RWPE2 (cell line): Measurements from ENCODE around the gene FAF1.
"Not testable (repeated sequence)": the region's sequence is repeated elsewhere in the genome, so short reads cannot be mapped to it uniquely, and the experiment has no call there.

Experiments used
- ATAC-seq: fragments of 200-7000 bp; cut with Tn5 transposase; 3 replicates; pipeline ENCODE4 v1.9.1; 2021; ENCODE audit warnings: low read depth
- DNase-seq: peaks from one replicate; pipeline ENCODE4 v3.0.0-alpha.2; 2020; ENCODE audit warnings: low spot score
- H3K27ac ChIP-seq: fragments of 450-650 bp; 2 replicates; pipeline ENCODE4 v1.5.1; 2017; ENCODE audit warnings: mild to moderate bottlenecking; ENCODE audit not compliant: poor library complexity, severe bottlenecking
- H3K27me3 ChIP-seq: fragments of 250-450 bp; sonication (Bioruptor Pico); 2 replicates; pipeline ENCODE4 v1.5.1; 2021; ENCODE audit warnings: mild to moderate bottlenecking, moderate library complexity; ENCODE audit not compliant: insufficient read depth, poor library complexity, severe bottlenecking
- H3K36me3 ChIP-seq: fragments of 250-450 bp; sonication (Bioruptor Pico); 2 replicates; pipeline ENCODE4 v1.5.1; 2020; ENCODE audit warnings: low read depth, mild to moderate bottlenecking, moderate library complexity
- H3K4me1 ChIP-seq: fragments of 250-450 bp; sonication (Bioruptor Pico); 2 replicates; pipeline ENCODE4 v1.5.1; 2021; ENCODE audit warnings: mild to moderate bottlenecking, moderate library complexity; ENCODE audit not compliant: insufficient read depth, poor library complexity, severe bottlenecking
- H3K4me3 ChIP-seq: fragments of 250-450 bp; sonication (Bioruptor Pico); 2 replicates; pipeline ENCODE4 v1.5.1; 2021; ENCODE audit warnings: mild to moderate bottlenecking, moderate library complexity; ENCODE audit not compliant: severe bottlenecking
- H3K9me3 ChIP-seq: fragments of 250-450 bp; sonication (Bioruptor Pico); 2 replicates; pipeline ENCODE4 v1.5.1; 2021; ENCODE audit warnings: mild to moderate bottlenecking, moderate library complexity; ENCODE audit not compliant: severe bottlenecking
- CTCF ChIP-seq: fragments of 450-650 bp; IDR thresholded peaks from one replicate; pipeline ENCODE4 v1.5.1; 2017; ENCODE audit warnings: mild to moderate bottlenecking, moderate library complexity; ENCODE audit not compliant: poor library complexity, severe bottlenecking

Gene FAF1

GRCh38 chr1:50780797-50781196, 179.3 kb downstream of the FAF1 start:
- no peak overlapping the region for H3K4me3 ChIP-seq
- TF ChIP-seq CTCF = no peak
- peaks cover 14% of the 10 kb centered on the region; the same call in 1 of the 2 replicates for H3K36me3 ChIP-seq
- ATAC-seq (no peak), DNase-seq (no peak)
- H3K9me3 ChIP-seq = no peaks in the 10 kb centered on the region
- H3K27ac ChIP-seq = no peak overlapping the region
- H3K27me3 ChIP-seq = no peaks in the 10 kb centered on the region
- H3K4me1 ChIP-seq = peaks cover 4% of the 10 kb centered on the region

DNA sequence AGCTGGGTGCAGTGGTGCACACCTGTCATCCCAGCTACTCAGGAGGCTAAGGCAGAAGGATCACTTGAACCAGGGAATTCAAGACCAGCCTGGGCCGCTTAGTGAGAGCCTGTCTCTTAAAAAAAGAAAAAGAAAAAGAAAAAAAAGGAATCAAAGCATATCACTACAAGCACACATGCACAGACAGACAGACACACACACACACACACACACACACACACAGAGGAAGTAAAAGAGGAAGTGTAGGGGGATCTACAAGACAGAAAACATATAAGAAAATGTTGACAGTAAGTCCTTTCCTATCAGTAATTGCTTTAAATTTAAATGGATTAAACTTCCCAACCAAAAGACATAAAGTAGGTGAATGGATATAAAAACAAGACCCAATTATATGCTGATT, 180.3 kb downstream of the FAF1 start:
- ATAC-seq = no peak

DNA sequence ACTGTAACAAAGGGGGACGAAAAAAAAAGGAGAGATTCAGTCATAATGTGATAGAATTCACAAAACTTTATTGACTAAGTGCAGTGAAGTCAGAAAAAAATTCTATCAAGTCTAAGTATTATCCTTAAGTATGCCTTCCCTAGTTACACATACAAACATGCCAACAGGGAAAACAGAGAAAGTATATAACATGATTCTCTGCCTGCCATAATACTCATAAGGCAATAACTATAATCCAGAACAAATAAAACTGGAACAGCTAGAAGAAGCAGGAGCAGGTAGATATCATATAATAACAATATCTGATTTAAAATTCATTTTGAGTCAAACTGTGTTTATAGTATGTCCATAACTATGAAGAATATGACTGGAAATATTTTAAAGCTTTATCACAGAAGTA, 184.3 kb downstream of the FAF1 start:
- no peak for ATAC-seq
- H3K36me3 ChIP-seq = peaks cover 15% of the 10 kb centered on the region; the same call in 1 of the 2 replicates
- no peaks in the 10 kb centered on the region for H3K27me3 ChIP-seq
- no peak overlapping the region for H3K4me3 ChIP-seq
- no peak for TF ChIP-seq CTCF
- H3K27ac ChIP-seq = no peak overlapping the region
- no peaks in the 10 kb centered on the region for H3K9me3 ChIP-seq
- no peaks in the 10 kb centered on the region for H3K4me1 ChIP-seq
- DNase-seq = no peak

More for the DNA sequence above, 180.3 kb downstream of the FAF1 start:
- DNase-seq = no peak
- H3K9me3 ChIP-seq = no peaks in the 10 kb centered on the region
- H3K36me3 ChIP-seq = peaks cover 14% of the 10 kb centered on the region; the same call in 1 of the 2 replicates
- no peak overlapping the region for H3K4me3 ChIP-seq
- H3K4me1 ChIP-seq = peaks cover 4% of the 10 kb centered on the region
- no peak for TF ChIP-seq CTCF
- H3K27me3 ChIP-seq = no peaks in the 10 kb centered on the region
- no peak overlapping the region for H3K27ac ChIP-seq

GRCh38 chr1:50774759-50775351, 185.2 kb downstream of the FAF1 start:
- Histone ChIP-seq H3K9me3 (no peaks in the 10 kb centered on the region), H3K4me1 (no peaks in the 10 kb centered on the region), H3K27me3 (no peaks in the 10 kb centered on the region), H3K27ac (no peak overlapping the region), H3K36me3 (0 out of 2 replicates have a peak, but pooled peaks cover 8% of the 10 kb centered on the region), H3K4me3 (no peak overlapping the region)
- DNase-seq (no peak), ATAC-seq (peak; percentile 49; the same call in 1 of the 3 replicates)
- peak; percentile 91 for TF ChIP-seq CTCF

DNA sequence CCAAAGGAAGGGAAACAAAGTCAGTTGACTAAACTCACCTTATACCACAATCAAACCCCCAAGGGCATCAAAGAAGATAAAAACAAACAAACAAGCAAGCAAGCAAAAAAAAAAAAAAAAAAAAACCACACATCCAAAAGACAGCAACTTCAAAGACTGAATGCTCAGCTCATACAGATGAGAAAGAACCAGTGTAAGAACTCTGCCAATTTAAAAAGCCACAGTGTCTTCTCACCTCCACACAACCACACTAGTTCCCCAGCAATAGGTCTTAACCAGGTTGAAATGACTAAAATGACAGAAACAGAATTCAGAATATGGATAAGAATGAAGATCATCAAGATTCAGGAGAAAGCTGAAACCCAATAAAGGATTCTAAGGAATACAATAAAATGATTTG, 193.4 kb downstream of the FAF1 start:
- H3K27me3 ChIP-seq = no peaks in the 10 kb centered on the region
- no peak for TF ChIP-seq CTCF
- H3K27ac ChIP-seq = no peak overlapping the region
- H3K9me3 ChIP-seq = no peaks in the 10 kb centered on the region
- ATAC-seq (no peak), DNase-seq (no peak)
- no peaks in the 10 kb centered on the region for H3K36me3 ChIP-seq
- H3K4me1 ChIP-seq = no peaks in the 10 kb centered on the region
- no peak overlapping the region for H3K4me3 ChIP-seq

DNA sequence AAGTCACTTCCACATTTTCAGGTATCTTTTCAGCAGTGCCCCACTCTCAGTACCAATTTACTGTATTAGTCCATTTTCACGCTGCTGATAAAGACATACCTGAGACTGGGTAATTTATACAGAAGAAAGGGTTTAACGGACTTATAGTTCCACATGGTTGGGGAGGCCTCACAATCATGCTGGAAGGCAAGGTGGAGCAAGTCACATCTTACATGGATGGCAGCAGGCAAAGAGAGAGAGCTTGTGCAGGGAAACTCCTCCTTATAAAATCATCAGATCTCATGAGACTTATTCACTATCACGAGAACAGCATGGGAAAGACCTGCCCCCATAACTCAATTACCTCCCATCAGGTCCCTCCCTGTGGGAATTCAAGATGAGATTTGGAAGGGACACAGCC, 203.5 kb downstream of the FAF1 start:
- ATAC-seq, DNase-seq, H3K27me3 ChIP-seq, H3K4me1 ChIP-seq, H3K9me3 ChIP-seq, H3K36me3 ChIP-seq, H3K27ac ChIP-seq, H3K4me3 ChIP-seq: not testable (repeated sequence)

- DNase-seq, H3K4me1 ChIP-seq, H3K27me3 ChIP-seq, H3K27ac ChIP-seq, H3K9me3 ChIP-seq, H3K4me3 ChIP-seq, H3K36me3 ChIP-seq, ATAC-seq: not testable (repeated sequence)
These were observed 205.3 kb downstream of the FAF1 start for GRCh38 chr1:50754764-50755163.
